T-helper 2 cell treated with Interferon-gamma antibody and Interleukin-4, amounts not matched to agents 100 ng/mL and 5 ng/mL, for 36 hours (primary cell): Measurements from ENCODE around the gene KXD1. TPM values are rescaled to one million over a fixed set of nuclear protein-coding genes. Genes with fewer than 3 reads are reported as not detected.

Source experiments
- intact Hi-C: fragments of 100-400 bp; cut with micrococcal nuclease; formaldehyde crosslinking; loops from one replicate; pipeline ENCODE4 v1.15.1; 2023
- total RNA-seq: library from RNA; stranded (reverse); gene quantifications from 2 replicates; pipeline ENCODE4 v1.2.3, GENCODE V29; 2022

Gene KXD1
- total RNA-seq = 102 and 103 TPM in 2 replicates

DNA sequence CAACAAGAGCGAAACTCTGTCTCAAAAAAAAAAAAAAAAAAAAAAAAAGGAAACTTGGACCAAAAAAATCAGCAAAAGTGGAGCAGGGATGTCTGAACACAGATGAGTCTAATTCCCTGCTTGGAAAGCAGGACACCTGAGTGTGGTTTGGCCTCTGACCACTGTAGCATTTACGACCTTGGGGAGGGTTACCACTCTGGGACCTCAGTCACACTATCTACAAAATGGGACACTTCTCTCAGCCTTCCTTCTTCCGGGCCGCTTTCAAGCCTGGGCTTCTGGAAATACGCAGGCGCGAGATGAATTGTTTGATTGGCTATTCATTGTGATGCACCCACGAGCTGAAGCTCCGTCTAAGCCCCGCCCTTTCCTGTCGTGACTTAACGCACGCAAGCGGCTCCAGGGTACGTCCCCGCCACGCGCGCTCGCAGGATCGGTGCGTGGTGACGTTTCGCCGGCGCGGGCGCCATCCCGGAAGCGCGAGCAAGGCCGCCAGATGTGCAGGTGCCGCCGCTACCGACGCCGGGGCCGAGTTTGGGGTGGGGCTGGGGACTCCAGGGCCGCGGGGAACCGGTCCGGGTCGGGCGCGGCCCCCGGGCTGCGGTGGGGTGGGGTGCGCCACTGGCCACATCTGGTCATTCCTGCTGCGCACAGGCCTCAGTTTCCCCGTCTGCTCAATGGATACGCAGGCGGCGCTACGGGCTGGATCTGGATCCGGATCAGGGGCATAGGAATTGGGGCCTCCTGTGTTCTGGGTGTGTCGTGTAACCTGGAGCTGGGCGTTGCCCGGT is at the start of gene KXD1:
KXD1 (plus strand) TSS at position 460 of the 791 bp plus-strand sequence. CDS start 4,187 bp downstream, outside the sequence.
- intact Hi-C loops = loop anchor here (1.0 kb wide), 3 partner anchors 13 to 35 kb away; partner anchors contain the start of genes ELL and UBA52

DNA sequence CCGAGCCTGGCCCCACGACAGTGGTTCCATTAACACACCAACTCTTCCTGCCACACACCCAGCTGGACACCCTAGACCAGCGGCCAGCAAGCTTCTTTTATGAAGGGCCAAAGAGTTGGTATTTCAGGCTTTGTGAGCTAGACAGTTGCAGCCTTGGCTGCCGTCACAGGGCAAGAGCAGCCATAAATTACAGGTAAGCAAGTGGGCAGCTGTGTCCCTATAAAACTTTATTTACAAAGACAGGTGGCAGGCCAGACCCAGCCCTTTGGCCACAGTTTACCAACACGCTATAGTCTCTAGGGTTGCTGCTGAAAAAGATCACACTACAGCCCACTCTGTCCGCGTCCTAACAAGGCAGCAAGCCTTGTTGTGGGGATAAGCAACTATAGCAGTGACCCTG is 49.1 kb upstream of the KXD1 start:
- intact Hi-C loops = no loop called here

- intact Hi-C loops = no loop called here
Measured at GRCh38 chr19:18510216-18510615, 47.5 kb upstream of the KXD1 start.

DNA sequence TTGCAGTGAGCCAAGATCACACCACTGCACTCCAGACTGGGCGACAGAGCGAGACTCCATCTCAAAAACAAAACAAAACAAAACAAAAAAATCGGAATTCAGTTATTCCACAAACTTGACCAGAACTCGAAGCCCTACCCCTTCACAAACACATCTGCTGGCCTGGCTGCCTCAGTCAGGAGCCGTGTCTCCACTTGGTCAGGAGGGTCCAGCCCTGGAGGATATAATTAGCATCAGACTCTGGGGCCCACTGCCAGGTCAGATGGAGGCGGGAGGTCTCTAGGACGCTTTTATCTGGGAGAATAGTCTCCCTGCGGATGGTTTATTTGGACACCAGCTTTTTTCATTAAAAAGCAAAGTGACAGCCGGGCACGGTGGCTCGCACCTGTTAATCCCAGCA is 43.8 kb upstream of the KXD1 start:
- intact Hi-C loops = no loop called here

- intact Hi-C loops = no loop called here
Measured at GRCh38 chr19:18514800-18515682, 42.6 kb upstream of the KXD1 start.

DNA sequence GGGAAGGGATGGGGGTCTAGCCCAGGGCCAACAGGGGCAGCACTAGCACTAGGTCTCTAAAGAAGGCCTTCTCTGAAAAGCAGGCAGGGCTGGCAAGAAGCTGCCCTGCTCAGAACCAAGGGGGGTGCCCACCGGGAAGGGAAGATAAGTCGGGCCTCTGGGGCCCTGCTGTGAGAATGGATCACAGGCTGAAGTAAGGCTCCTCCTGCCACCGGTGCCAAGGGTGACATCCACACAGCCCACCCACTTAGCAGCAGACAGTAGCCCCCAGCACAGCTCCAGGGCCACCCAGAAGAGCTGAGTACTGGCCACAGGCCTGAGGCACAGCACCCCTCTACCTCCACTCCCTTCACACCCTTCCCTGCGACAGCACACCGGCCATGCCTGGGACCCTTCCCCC is 41.7 kb upstream of the KXD1 start:
- intact Hi-C loops = no loop called here

DNA sequence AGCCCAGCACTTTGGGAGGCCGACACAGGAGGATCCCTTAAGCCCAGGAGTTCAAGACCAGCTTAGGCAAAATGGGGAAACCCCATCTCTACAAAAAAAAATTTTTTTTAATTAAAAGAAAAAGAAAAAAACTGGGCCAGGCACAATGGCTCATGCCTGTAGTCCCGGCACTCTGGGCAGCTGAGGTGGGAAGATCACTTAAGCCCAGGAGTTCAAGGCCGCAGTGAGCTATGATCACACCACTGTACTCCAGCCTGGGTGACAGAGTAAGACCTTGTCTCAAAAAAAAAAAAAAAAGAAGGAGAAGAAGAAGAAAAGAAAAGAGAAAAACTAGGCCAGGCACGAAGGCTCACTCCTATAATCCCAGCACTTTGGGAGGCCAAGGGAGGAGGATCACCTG is 40.1 kb upstream of the KXD1 start:
- intact Hi-C loops = no loop called here

DNA sequence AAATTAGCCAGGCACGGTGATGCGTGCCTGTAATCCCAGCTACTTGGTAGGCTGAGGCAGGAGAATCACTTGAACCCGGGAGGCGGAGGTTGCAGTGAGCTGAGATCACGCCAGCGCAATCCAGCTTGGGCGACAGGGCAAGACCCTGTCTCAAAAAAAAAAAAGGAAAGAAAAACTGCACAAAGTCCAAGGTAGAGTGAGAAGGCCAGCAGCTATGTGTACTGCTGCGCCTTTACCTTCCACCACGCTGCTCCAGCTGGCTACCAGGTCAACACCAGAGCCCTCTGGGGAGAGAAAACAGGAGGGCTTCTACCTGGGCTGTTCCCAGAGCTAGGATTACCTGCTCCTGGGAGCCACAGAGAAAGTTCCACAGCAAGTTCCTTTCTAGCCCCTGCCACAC is 39.0 kb upstream of the KXD1 start:
- intact Hi-C loops = no loop called here

DNA sequence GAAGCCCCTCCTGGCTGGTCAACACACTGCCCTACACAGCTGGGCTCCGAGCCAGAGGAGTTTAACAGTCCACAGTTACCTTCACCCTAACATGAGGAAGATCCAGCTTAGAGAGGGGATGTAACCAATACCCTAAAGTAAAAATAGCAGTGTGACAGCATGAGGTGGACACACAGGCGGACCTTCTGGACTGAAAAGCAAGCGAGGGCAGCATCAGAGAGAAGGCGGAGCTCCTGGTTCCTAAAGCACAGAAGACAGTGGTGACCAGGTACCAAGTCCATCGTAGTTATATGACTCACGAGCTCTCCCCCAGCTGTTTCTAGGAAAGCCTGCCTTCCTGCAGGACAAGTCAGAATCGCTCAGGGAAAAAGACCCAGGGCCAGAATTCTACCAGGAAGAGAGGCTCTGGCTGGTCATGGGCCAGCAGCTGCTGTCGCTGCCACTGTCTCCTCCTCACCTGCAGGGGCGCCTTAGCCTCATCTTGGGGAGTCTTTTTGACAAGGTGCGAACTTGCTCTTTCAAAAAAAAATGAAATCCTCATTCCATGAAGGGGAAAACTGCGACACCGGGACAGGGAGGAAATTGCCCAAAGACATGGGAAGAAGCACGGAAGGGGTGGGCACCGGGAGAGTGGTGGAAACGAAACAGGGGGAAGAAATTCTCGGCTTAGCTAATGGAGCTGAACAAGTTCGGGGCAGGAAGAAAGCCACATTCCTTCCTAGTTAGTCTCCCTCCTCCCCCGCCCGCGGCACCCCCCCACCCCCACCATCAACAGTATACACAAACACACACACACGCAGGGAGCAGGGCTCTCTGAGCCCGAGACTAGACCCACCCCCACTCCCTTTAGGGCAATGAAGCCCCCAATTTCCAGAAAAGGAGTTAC is 37.5 kb upstream of the KXD1 start:
- intact Hi-C loops = loop anchor here (5.0 kb wide), 2 partner anchors 53 to 512 kb away; partner anchors contain the start of genes ARMC6 and SUGP2

DNA sequence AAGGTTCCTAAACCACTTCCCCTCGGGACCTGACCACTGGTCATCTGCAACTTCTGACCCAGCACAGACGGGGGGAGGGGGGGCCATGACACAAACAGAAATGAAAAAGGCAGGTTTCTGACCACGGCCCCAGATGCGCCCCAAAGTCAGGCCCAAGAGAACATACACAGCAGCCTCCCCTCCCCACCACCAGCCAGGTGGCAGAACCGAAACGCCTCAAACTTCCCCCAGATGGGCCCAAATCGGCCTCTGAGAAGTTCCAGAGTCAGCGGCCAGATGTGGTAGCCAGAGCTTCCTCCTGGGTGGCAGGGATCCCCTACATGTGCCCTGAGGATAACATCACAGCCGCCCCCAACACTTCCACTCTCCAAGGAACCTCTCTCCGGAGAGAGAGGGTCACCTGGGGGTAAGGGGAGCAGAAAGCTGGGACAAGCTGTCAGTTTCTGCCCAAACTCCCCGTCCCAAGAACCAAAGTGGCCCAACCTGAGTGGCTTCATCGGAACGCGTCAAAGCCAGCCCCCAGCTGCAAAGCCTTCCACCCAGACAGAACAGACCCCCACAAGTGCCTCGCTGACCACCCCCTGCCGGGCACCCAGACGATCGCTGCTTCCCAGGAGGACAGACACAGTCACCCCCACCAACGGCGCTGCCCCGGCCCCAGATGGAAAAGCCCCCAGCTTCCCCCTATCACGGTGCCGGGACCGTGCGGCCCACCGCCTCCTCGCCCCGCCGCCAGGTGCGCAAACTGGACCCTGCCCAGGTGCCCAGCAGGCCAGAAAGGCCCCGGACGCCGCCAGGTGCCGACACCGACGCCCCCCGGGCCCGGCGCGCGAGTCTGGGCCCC is 36.6 kb upstream of the KXD1 start:
- intact Hi-C loops = loop anchor here (5.0 kb wide), 2 partner anchors 54 to 511 kb away; partner anchors contain the start of genes ARMC6 and SUGP2

GRCh38 chr19:18521692-18522123 is 36.0 kb upstream of the KXD1 start, which contains the start of gene ELL:
ELL (minus strand) TSS chr19:18522070; CDS start chr19:18522055, 15 bp downstream.
- intact Hi-C loops = loop anchor here (1.0 to 5.0 kb wide), 10 partner anchors 22 to 511 kb away; partner anchors contain the start of genes ARMC6, COPE, CRTC1 and DDX49

DNA sequence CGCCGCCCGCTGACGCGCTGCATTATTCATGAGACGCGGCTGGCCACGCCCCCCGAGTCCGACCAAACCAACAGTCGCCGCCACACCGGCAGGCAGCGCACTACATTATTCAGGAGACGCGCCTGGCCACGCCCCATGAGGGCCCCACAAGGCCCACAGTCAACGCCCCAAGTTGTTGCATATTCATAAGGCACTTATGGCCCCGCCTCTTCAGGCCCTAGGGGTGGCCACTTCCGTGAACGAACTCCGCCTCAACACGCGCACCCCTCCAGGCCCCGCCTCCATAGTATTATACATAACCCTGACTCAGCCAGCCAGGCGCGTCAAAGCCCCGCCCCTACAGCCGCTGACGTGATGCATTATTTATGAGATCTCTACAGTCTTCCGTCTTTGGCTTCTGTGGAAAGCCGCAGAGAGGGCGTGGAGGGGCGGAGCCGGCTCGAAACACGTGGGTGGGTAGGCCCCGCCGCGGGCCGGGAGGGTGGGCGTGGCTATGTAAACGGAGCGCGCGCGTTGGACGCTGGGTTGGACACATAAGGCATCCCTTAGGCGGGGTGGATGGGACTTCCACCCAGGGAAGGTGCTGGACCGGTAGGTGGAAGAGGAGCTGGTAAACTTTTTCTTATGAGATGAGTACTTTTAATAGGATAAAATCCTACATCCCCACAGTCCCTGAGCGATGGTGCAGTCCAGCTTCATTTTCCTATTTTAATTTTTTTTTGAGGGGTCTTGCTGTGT is 35.4 kb upstream of the KXD1 start:
- intact Hi-C loops = loop anchor here (1.0 to 5.0 kb wide), 10 partner anchors 21 to 510 kb away; partner anchors contain the start of genes ARMC6, COPE, CRTC1 and DDX49

DNA sequence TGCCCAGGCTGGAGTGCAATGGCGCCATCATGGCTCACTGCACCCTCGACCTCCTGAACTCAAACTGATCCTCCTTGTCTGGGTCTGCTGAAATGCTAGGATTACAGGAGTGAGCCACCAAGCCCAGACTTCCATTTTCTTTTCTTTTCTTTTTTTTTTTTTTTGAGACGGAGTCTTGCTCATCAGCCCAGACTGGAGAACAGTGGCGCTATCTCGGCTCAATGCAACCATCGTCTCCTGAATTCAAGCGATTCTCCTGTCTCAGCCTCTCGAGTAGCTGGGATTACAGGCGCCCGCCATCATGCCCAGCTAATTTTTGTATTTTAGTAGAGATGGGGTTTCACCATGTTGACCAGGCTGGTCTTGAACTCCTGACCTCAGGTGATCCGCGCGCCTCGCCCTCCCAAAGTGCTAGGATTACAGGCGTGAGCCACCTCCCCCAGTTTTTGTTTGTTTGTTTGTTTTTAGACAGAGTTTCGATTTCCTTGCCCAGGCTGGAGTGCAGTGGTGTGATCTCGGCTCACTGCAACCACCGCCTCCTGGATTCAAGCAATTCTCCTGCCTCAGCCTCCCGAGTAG is 34.7 kb upstream of the KXD1 start:
- intact Hi-C loops = loop anchor here (1.0 to 5.0 kb wide), 10 partner anchors 20 to 509 kb away; partner anchors contain the start of genes ARMC6, COPE, CRTC1 and DDX49

- intact Hi-C loops = loop anchor here (5.0 kb wide), 2 partner anchors 57 to 508 kb away; partner anchors contain the start of genes ARMC6 and SUGP2
Measured at GRCh38 chr19:18523841-18524240, 33.8 kb upstream of the KXD1 start.

- intact Hi-C loops = no loop called here
Measured at GRCh38 chr19:18526316-18526715, 31.4 kb upstream of the KXD1 start.

- intact Hi-C loops = no loop called here
Measured at GRCh38 chr19:18529782-18530181, 27.9 kb upstream of the KXD1 start.

DNA sequence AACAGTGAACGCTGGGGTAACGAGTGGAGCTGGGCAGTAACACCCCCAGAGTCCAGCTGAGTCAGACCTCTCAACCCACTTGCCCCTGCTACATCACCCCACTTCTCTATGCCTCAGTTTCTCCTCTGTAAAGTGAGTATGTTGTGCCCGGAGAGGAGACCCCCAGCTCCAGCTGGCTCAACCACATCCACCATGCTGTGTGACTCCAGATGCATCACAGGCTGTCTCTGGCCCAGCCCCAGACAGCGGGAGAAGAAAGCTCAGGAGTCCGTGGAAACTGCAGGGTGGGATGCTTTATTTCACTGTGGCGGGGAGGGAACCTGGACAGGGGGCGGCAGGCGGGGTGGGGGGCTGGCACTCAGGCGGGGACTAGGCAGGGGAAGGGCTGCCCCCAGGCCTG is 26.2 kb upstream of the KXD1 start:
- intact Hi-C loops = no loop called here

- intact Hi-C loops = no loop called here
Measured at GRCh38 chr19:18532168-18532890, 25.3 kb upstream of the KXD1 start.
